Measurements from ENCODE around the gene ADAMTS16. TPM values are rescaled to one million over a fixed set of nuclear protein-coding genes. Genes with fewer than 3 reads are reported as not detected.
A peak's percentile ranks its signal among the peaks of the same experiment; 100 is the strongest.

Gene ADAMTS16
- polyA plus RNA-seq, 3 donors, result not detected

DNA sequence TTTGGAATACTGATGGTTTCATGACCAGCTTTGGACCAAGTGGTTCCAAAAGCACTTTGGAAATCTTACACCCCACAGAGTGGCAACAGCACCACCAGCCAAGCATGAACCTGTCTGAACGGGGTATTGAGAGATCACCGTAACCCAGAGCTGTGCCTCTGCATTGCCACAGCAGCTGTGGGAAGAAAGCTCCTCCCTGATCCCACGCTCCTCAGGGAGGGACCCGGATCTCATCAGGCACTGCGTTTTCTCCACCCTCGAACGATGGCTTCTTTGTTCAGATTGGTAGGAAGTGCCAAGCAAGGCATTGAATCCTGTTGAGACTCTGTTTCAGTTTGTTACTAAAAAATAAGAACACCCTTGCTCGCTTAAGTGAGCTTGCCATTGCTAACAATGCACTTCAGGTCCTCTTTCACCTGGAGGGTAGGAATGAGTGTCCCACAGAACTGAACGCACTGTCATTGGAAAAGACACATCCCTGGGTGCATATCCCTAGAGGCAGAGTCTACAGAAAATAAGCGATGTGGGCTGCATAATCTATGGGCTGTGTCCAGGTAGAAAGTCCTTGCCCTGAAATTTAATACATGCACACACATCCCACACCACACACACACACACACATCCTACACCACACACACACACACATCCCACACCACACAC is 164.4 kb downstream of the ADAMTS16 start:
- H3K4me2 ChIP-seq (replicated peaks; ENCODE audit: extremely low read depth, low read length, poor library complexity, severe bottlenecking), result no peak overlapping the region
- H2AFZ ChIP-seq (ENCODE audit: insufficient read depth, low read depth, low read length, poor library complexity, severe bottlenecking), result no peak overlapping the region
- no peaks in the 10 kb centered on the region for H3K27me3 ChIP-seq (ENCODE audit: control insufficient read depth in 2 of 2, insufficient read depth in 2 of 2, low read length in 2 of 2)
- no peaks in the 10 kb centered on the region for H3K4me1 ChIP-seq (ENCODE audit: control insufficient read depth in 1 of 2, insufficient read depth in 2 of 2, low read length in 2 of 2)
- intact Hi-C loops (cut with micrococcal nuclease), result no loop called here
- peaks cover 16 to 37% of the 10 kb centered on the region in 2 donors for H3K9me3 ChIP-seq (replicated peaks in 1 of 2; ENCODE audit: control insufficient read depth in 1 of 2, insufficient read depth in 1 of 2, low read length in 2 of 2)
- Mint-ChIP-seq H3K9me3 (peaks cover 4 to 29% (median 16%) of the 10 kb centered on the region in 7 donors), H3K27ac (peak overlapping the region in 1 of 7 donors; percentile 16), H3K27me3 (ENCODE audit: low read depth in 3 of 3) (no peaks in the 10 kb centered on the region), H3K4me3 (no peak overlapping the region), H3K4me1 (no peaks in the 10 kb centered on the region), H3K36me3 (no peaks in the 10 kb centered on the region)
- no peaks in the 10 kb centered on the region for H3K36me3 ChIP-seq (replicated peaks in 1 of 2; ENCODE audit: control insufficient read depth in 1 of 2, insufficient read depth in 2 of 2, low read length in 2 of 2)
- no peak for DNase-seq
- TF ChIP-seq CTCF (IDR thresholded peaks at IDR 0.05), result no peak
- H3K9ac ChIP-seq (ENCODE audit: insufficient read depth, low read length, poor library complexity, severe bottlenecking), result no peak overlapping the region
- no peak overlapping the region for H3K4me3 ChIP-seq (replicated peaks in 1 of 3; ENCODE audit: low read depth in 2 of 3, low read length in 3 of 3)
- no peaks in the 10 kb centered on the region for H4K20me1 ChIP-seq (ENCODE audit: insufficient read depth, low read length)
- H3K27ac ChIP-seq (ENCODE audit: low read depth in 1 of 2, low read length in 2 of 2), result no peak overlapping the region
- H3K79me2 ChIP-seq (ENCODE audit: insufficient read depth, low read length), result no peaks in the 10 kb centered on the region
- 93% methylated on average over 9 of the region's 10 CpGs for WGBS (ENCODE audit: insufficient coverage)

DNA sequence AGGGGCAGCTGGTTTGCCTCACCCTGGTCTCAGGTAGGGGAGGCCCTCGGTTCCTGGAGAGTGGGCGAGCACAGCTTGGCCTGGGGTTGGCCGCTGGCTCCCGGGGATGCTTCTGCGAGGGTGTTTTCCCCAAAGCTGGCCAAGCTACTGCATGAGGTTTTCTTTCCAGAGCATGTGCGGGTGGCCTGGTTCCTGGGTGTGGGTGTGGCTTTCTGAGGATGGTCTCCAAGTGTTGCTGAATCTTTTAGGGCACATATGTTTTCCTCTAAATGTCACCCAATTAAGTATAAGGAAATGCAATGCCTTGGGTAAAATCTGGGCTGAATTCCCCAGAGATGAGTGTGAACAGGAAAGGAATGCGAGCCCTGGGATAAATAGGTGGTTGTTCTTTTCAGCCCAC is 166.6 kb downstream of the ADAMTS16 start:
- H3K4me3 Mint-ChIP-seq, result no peak overlapping the region
- TF ChIP-seq CTCF (IDR thresholded peaks at IDR 0.05), result no peak
- peaks cover 11 to 34% of the 10 kb centered on the region in 2 donors for H3K9me3 ChIP-seq (replicated peaks in 1 of 2; ENCODE audit: control insufficient read depth in 1 of 2, insufficient read depth in 1 of 2, low read length in 2 of 2)
- DNase-seq, result no peak
- no peak overlapping the region for H3K27ac Mint-ChIP-seq
- no peak overlapping the region for H3K4me3 ChIP-seq (replicated peaks in 1 of 3; ENCODE audit: low read depth in 2 of 3, low read length in 3 of 3)
- H3K9ac ChIP-seq (ENCODE audit: insufficient read depth, low read length, poor library complexity, severe bottlenecking), result no peak overlapping the region
- no peak overlapping the region for H3K27ac ChIP-seq (ENCODE audit: low read depth in 1 of 2, low read length in 2 of 2)
- H3K27me3 Mint-ChIP-seq (ENCODE audit: low read depth in 3 of 3), result no peaks in the 10 kb centered on the region
- no peak overlapping the region for H3K4me2 ChIP-seq (replicated peaks; ENCODE audit: extremely low read depth, low read length, poor library complexity, severe bottlenecking)
- peaks cover 8 to 28% (median 18%) of the 10 kb centered on the region in 7 donors for H3K9me3 Mint-ChIP-seq
- no peak overlapping the region for H2AFZ ChIP-seq (ENCODE audit: insufficient read depth, low read depth, low read length, poor library complexity, severe bottlenecking)
- no peaks in the 10 kb centered on the region for H3K4me1 ChIP-seq (ENCODE audit: control insufficient read depth in 1 of 2, insufficient read depth in 2 of 2, low read length in 2 of 2)
- no peaks in the 10 kb centered on the region for H3K36me3 ChIP-seq (replicated peaks in 1 of 2; ENCODE audit: control insufficient read depth in 1 of 2, insufficient read depth in 2 of 2, low read length in 2 of 2)
- intact Hi-C loops (cut with micrococcal nuclease), result no loop called here
- no peaks in the 10 kb centered on the region for H3K36me3 Mint-ChIP-seq
- H4K20me1 ChIP-seq (ENCODE audit: insufficient read depth, low read length), result no peaks in the 10 kb centered on the region
- no peaks in the 10 kb centered on the region for H3K4me1 Mint-ChIP-seq
- H3K27me3 ChIP-seq (ENCODE audit: control insufficient read depth in 2 of 2, insufficient read depth in 2 of 2, low read length in 2 of 2), result no peaks in the 10 kb centered on the region
- no peaks in the 10 kb centered on the region for H3K79me2 ChIP-seq (ENCODE audit: insufficient read depth, low read length)
- 82% methylated on average over 5 of the region's 7 CpGs for WGBS (ENCODE audit: insufficient coverage)
